Endothelial cell of umbilical vein (primary cell): ENCODE measurements around the gene SNAPC2.

Experiments
- CTCF ChIP-seq, 2 donors: IDR thresholded peaks; 1 replicate in 1 of 2; 2 replicates in 1 of 2; pipeline ENCODE4 v1.5.1; 2011; ENCODE audit warnings: low read length in 2 of 2, mild to moderate bottlenecking in 2 of 2, moderate library complexity in 2 of 2, control low read depth in 1 of 2, inconsistent platforms in 1 of 2, low read depth in 1 of 2; ENCODE audit not compliant: insufficient read depth in 1 of 2; ENCODE audit errors: extremely low read depth in 1 of 2
- GATA2 ChIP-seq: IDR thresholded peaks from 2 replicates; pipeline ENCODE4 v1.7.0; 2011; ENCODE audit warnings: low read depth, mild to moderate bottlenecking, moderate library complexity, mixed read lengths, low read length; ENCODE audit not compliant: insufficient read length, insufficient read depth
- MAX ChIP-seq: IDR thresholded peaks from 2 replicates; pipeline ENCODE4 v1.6.1; 2011; ENCODE audit not compliant: insufficient read depth, insufficient read length
- MYC ChIP-seq: IDR thresholded peaks from one replicate; pipeline ENCODE4 v1.6.1; 2011; ENCODE audit warnings: mild to moderate bottlenecking, low read depth, low read length
- POLR2A ChIP-seq: IDR thresholded peaks from 2 replicates; pipeline ENCODE4 v1.6.1; 2012; ENCODE audit warnings: low read depth, mild to moderate bottlenecking, control low read depth, low read length
- POLR2AphosphoS5 ChIP-seq: IDR thresholded peaks from 2 replicates; pipeline ENCODE4 v1.6.1; 2012; ENCODE audit warnings: low read depth, mild to moderate bottlenecking, control low read depth, low read length, moderate library complexity; ENCODE audit not compliant: insufficient read depth

- peak; percentile 98 for TF ChIP-seq POLR2A
- peak; percentile 88 for TF ChIP-seq POLR2AphosphoS5
- TF ChIP-seq MAX: peak; percentile 85
- peak; percentile 52 for TF ChIP-seq MYC
- TF ChIP-seq GATA2: no peak
- TF ChIP-seq CTCF (IDR thresholded peaks at IDR 0.05; ENCODE audit: extremely low read depth in 1 of 2, insufficient read depth in 1 of 2, low read depth in 1 of 2, low read length in 2 of 2): peak; percentile 64 to 67
These were observed 16.7 kb upstream of the SNAPC2 start, which contains the start of gene MAP2K7 for GRCh38 chr19:7903244-7904073.
